Esophagus muscularis mucosa (tissue), 4 donors: Measurements from ENCODE around the gene NOX5. TPM values are rescaled to one million over a fixed set of nuclear protein-coding genes. Genes with fewer than 3 reads are reported as not detected.

ENCODE experiments used
- DNase-seq: peaks from one replicate; pipeline ENCODE4 v3.0.0-alpha.2; 2017; ENCODE audit errors: extremely low spot score
- H3K27ac ChIP-seq, 4 donors: fragments of 200-600 bp; sonication (generic); replicated peaks in 1 of 4; 1 replicate in 3 of 4; 2 replicates in 1 of 4; pipeline ENCODE4 v1.5.1; 2016 to 2019; ENCODE audit warnings: mild to moderate bottlenecking in 1 of 4
- H3K27me3 ChIP-seq, 4 donors: fragments of 200-600 bp; sonication (generic); one replicate each; pipeline versions ENCODE4 v1.5.1 to v1.6.0; 2016 to 2019
- H3K36me3 ChIP-seq, 4 donors: fragments of 200-600 bp; sonication (generic); one replicate each; pipeline ENCODE4 v1.5.1; 2016 to 2019
- H3K4me1 ChIP-seq, 4 donors: fragments of 200-600 bp; sonication (generic); one replicate each; pipeline ENCODE4 v1.5.1; 2016 to 2019
- H3K4me3 ChIP-seq, 4 donors: fragments of 200-600 bp; sonication (generic); 1 replicate in 2 of 4; 2 replicates in 2 of 4; pipeline ENCODE4 v1.5.1; 2016 to 2019; ENCODE audit warnings: mild to moderate bottlenecking in 4 of 4, moderate library complexity in 1 of 4
- H3K9me3 ChIP-seq, 4 donors: fragments of 200-600 bp; sonication (generic); 1 replicate in 3 of 4; 2 replicates in 1 of 4; pipeline ENCODE4 v1.5.1; 2016 to 2019
- EP300 ChIP-seq: sonication (generic); formaldehyde crosslinking; IDR thresholded peaks from one replicate; pipeline ENCODE4 v1.6.1; 2017; ENCODE audit warnings: antibody characterized with exemption
- POLR2A ChIP-seq: fragments of 450-650 bp; IDR thresholded peaks from one replicate; pipeline ENCODE4 v1.6.1; 2017; ENCODE audit warnings: antibody characterized with exemption, moderate library complexity, mild to moderate bottlenecking, low read depth
- POLR2AphosphoS5 ChIP-seq, 2 donors: sonication (generic); formaldehyde crosslinking; IDR thresholded peaks; one replicate each; pipeline ENCODE4 v1.6.1; 2017; ENCODE audit warnings: antibody characterized with exemption in 2 of 2
- WGBS: methylation state at CpG from one replicate; pipeline ENCODE4 v1.1.5; 2018; 5-methylcytosine and 5-hydroxymethylcytosine counted together
- intact Hi-C: fragments of 100-400 bp; cut with DNase I; formaldehyde crosslinking; loops from one replicate; pipeline ENCODE4 v1.15.1; 2023
- total RNA-seq, 4 donors: library from RNA; depleted of rRNA; stranded (reverse); fragments of >200 nt; gene quantifications; one replicate each; pipeline versions ENCODE4 v1.1.0 to v1.2.1, GENCODE V29; 2016
- TF ChIP-seq, protein P1 (sequence below), 3 experiments: fragments of 200-600 bp in 2 of 3; fragments of 450-650 bp in 1 of 3; sonication (generic) in 2 of 3; IDR thresholded peaks; one replicate each; pipeline ENCODE4 v1.5.1; 2017 to 2019; ENCODE audit warnings: antibody characterized with exemption in 3 of 3, mild to moderate bottlenecking in 2 of 3, moderate library complexity in 1 of 3

Gene NOX5
- total RNA-seq, 4 donors from 2014 or later, result under 0.01 to 0.66 (median 0.34) TPM

GRCh38 chr15:69086427-69087204 is 72.1 kb downstream of the NOX5 start:
- Histone ChIP-seq H3K27me3 (peaks cover 0 to 32% (median 0%) of the 10 kb centered on the region in 4 donors), H3K36me3 (no peaks in the 10 kb centered on the region), H3K4me1 (peaks cover 0 to 23% (median 14%) of the 10 kb centered on the region in 4 donors), H3K27ac (no peak overlapping the region), H3K4me3 (no peak overlapping the region), H3K9me3 (no peaks in the 10 kb centered on the region)
- DNase-seq, result no peak
- intact Hi-C loops, result no loop called here
- WGBS, result 81% methylated on average over 14 of the region's 14 CpGs
- TF ChIP-seq EP300, result no peak

DNA sequence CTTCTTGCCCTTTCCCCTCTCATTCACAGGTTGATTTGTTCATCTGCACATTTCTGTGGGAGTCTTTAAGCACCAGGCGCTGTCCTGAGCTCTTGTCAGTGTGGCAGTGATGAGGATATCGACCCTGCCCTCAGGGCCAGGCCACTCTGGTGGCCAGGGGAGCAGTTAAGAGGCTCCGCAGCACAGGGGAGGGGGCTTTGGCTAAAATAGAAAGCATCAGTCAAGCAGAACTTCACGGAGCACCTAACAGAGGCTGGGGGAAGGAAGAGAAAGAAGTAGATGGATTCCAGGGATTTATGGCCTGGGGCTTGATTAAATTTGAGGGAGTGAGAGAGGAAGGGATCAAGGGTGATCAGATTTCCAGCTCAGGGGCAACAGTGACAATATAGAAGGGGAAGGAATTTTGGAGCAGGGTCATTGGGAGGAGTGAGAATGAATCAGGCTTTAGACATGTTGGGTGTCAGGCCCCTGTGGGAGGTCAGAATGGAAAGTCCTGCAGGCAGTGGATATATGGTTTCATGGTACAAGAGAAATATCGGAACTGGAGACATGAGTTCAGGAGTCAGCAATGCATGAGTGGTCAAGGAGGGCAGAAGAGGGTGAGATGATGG is 73.0 kb downstream of the NOX5 start:
- peaks cover 0 to 18% (median 11%) of the 10 kb centered on the region in 4 donors for H3K4me1 ChIP-seq
- H3K9me3 ChIP-seq, result no peaks in the 10 kb centered on the region
- TF ChIP-seq, protein P1, sequence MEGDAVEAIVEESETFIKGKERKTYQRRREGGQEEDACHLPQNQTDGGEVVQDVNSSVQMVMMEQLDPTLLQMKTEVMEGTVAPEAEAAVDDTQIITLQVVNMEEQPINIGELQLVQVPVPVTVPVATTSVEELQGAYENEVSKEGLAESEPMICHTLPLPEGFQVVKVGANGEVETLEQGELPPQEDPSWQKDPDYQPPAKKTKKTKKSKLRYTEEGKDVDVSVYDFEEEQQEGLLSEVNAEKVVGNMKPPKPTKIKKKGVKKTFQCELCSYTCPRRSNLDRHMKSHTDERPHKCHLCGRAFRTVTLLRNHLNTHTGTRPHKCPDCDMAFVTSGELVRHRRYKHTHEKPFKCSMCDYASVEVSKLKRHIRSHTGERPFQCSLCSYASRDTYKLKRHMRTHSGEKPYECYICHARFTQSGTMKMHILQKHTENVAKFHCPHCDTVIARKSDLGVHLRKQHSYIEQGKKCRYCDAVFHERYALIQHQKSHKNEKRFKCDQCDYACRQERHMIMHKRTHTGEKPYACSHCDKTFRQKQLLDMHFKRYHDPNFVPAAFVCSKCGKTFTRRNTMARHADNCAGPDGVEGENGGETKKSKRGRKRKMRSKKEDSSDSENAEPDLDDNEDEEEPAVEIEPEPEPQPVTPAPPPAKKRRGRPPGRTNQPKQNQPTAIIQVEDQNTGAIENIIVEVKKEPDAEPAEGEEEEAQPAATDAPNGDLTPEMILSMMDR (IDR thresholded peaks at IDR 0.05), result no peak
- TF ChIP-seq POLR2AphosphoS5 (IDR thresholded peaks at IDR 0.05), result no peak
- TF ChIP-seq POLR2A, result no peak
- TF ChIP-seq EP300, result no peak
- H3K27me3 ChIP-seq, result peaks cover 0 to 32% (median 0%) of the 10 kb centered on the region in 4 donors
- H3K36me3 ChIP-seq, result no peaks in the 10 kb centered on the region
- DNase-seq, result no peak
- no peak overlapping the region for H3K4me3 ChIP-seq
- intact Hi-C loops, result no loop called here
- no peak overlapping the region for H3K27ac ChIP-seq
- WGBS, result 90% methylated on average over 5 of the region's 5 CpGs

DNA sequence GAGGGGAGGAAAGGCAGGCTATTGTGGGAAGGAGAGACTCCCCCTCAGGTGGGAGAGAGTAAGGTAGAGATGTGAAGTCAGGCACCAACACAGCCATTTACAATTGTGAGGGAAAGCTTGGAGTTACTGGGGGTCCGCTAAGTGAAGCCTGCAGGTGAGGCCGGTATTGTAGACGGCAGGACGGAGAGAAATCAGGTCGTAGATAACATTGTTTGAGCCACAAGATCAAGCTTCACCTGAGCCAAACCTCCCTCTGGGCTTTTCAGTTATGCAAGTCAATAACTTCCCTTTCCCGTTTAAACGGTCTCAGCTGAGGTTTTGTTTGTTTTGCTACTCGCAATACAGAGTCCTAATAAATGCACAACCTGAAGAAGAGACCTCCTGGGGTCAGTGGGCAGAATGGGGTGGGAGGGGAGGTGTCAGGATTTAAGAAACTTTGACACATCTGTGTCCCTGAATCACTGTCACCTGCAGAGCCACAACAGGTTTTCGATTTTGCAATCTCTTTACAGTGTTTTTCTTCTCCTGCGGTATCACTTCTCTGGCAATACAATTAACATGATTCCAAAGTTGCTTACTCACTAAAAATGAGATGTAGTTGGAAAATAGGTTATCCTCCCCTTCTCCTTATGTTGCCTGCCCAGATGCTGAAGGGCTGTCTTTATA is 73.9 kb downstream of the NOX5 start:
- no peak for DNase-seq
- no peak overlapping the region for H3K27ac ChIP-seq
- WGBS, result 47% methylated on average over 10 of the region's 10 CpGs
- peaks cover 0 to 11% (median 4%) of the 10 kb centered on the region in 4 donors for H3K4me1 ChIP-seq
- peaks cover 0 to 31% (median 0%) of the 10 kb centered on the region in 4 donors for H3K27me3 ChIP-seq
- no peak for TF ChIP-seq POLR2AphosphoS5 (IDR thresholded peaks at IDR 0.05)
- TF ChIP-seq, protein P1 (IDR thresholded peaks at IDR 0.05), result no peak
- TF ChIP-seq POLR2A, result no peak
- TF ChIP-seq EP300, result no peak
- H3K36me3 ChIP-seq, result no peaks in the 10 kb centered on the region
- intact Hi-C loops, result no loop called here
- no peaks in the 10 kb centered on the region for H3K9me3 ChIP-seq
- H3K4me3 ChIP-seq, result no peak overlapping the region

DNA sequence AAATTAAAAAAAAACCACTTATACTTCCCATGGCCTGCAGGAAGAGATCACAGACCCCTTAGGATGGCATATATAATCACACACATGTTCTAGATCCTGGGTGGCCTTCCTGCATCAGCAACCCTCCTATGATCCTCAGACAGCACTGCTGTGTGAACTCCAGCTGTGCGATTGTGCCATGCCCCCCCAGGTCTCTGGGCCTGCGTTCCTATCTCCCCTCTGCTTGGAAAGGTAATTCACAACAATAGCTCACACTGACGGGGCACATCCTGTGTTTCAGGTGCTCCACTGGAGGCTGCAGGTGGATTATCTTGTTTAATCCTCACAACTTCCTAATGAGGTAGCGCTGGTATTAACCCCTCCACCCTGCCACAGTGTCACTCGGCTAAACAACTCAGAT is 74.8 kb downstream of the NOX5 start:
- Histone ChIP-seq H3K4me3 (no peak overlapping the region), H3K27me3 (peaks cover 0 to 27% (median 0%) of the 10 kb centered on the region in 4 donors), H3K4me1 (peaks cover 0 to 2% (median 0%) of the 10 kb centered on the region in 4 donors), H3K9me3 (no peaks in the 10 kb centered on the region), H3K27ac (no peak overlapping the region), H3K36me3 (no peaks in the 10 kb centered on the region)
- WGBS, result 87% methylated on average over 5 of the region's 5 CpGs
- no peak for TF ChIP-seq POLR2AphosphoS5 (IDR thresholded peaks at IDR 0.05)
- TF ChIP-seq, protein P1 (IDR thresholded peaks at IDR 0.05), result no peak
- no peak for TF ChIP-seq POLR2A
- TF ChIP-seq EP300, result no peak
- DNase-seq, result no peak
- intact Hi-C loops, result no loop called here
